HL-60 (cell line): Measurements from ENCODE around the gene GRIK2.

ENCODE experiments used
- DNase-seq, 2 experiments: peaks; one replicate each; pipeline ENCODE4 v3.0.0-alpha.2; 2010 to 2020; ENCODE audit warnings: low read depth in 1 of 2, low spot score in 1 of 2
- H3K27ac ChIP-seq: fragments of 250-450 bp; sonication (Bioruptor Pico); replicated peaks from 2 replicates; pipeline ENCODE4 v1.5.1; 2020; ENCODE audit warnings: mild to moderate bottlenecking, moderate library complexity
- H3K27me3 ChIP-seq: fragments of 250-450 bp; sonication (Bioruptor Pico); 2 replicates; pipeline ENCODE4 v1.5.1; 2021; ENCODE audit warnings: mild to moderate bottlenecking, moderate library complexity; ENCODE audit not compliant: insufficient read depth, poor library complexity, severe bottlenecking
- H3K4me3 ChIP-seq: replicated peaks from 2 replicates; pipeline ENCODE4 v1.5.1; 2011; ENCODE audit warnings: mild to moderate bottlenecking, control low read depth, low read length; ENCODE audit not compliant: insufficient read depth
- GABPA ChIP-seq: IDR thresholded peaks from 2 replicates; pipeline ENCODE4 v1.6.1; 2012; ENCODE audit warnings: low read depth
- POLR2AphosphoS5 ChIP-seq: IDR thresholded peaks from 2 replicates; pipeline ENCODE4 v1.6.1; 2012; ENCODE audit warnings: low read depth
- SPI1 ChIP-seq: IDR thresholded peaks from 2 replicates; pipeline ENCODE4 v1.6.1; 2012; ENCODE audit warnings: low read depth, mild to moderate bottlenecking, borderline replicate concordance
- TF ChIP-seq, protein P1 (sequence below): IDR thresholded peaks from 2 replicates; pipeline ENCODE4 v1.6.1; 2012; ENCODE audit warnings: low read depth; ENCODE audit not compliant: insufficient replicate concordance
- TF ChIP-seq, protein P2 (sequence below): IDR thresholded peaks from one replicate; pipeline ENCODE4 v1.5.1; 2011; ENCODE audit warnings: low read length, control low read depth, inconsistent platforms; ENCODE audit not compliant: insufficient read depth

GRIK2 gene

DNA sequence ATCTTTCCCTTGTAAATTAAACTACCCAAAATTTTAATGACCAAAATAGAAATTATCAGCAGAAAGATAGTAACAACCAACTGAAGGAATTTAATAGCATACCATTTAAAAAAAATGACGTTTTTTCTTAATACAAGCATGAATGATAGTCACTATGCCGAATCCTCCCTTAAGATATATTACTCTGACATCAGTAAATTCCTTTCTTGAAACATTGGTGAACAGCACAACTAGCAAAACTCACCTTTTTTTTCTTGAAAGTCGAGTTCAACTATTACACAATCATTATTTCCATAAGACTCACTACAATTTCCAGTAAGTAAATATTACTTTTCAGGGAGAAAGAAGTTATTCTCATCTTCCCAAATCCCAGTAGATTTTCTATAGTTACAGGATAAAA, 433.2 kb downstream of the GRIK2 start:
- H3K27me3 ChIP-seq, result no peaks in the 10 kb centered on the region
- TF ChIP-seq, protein P1, sequence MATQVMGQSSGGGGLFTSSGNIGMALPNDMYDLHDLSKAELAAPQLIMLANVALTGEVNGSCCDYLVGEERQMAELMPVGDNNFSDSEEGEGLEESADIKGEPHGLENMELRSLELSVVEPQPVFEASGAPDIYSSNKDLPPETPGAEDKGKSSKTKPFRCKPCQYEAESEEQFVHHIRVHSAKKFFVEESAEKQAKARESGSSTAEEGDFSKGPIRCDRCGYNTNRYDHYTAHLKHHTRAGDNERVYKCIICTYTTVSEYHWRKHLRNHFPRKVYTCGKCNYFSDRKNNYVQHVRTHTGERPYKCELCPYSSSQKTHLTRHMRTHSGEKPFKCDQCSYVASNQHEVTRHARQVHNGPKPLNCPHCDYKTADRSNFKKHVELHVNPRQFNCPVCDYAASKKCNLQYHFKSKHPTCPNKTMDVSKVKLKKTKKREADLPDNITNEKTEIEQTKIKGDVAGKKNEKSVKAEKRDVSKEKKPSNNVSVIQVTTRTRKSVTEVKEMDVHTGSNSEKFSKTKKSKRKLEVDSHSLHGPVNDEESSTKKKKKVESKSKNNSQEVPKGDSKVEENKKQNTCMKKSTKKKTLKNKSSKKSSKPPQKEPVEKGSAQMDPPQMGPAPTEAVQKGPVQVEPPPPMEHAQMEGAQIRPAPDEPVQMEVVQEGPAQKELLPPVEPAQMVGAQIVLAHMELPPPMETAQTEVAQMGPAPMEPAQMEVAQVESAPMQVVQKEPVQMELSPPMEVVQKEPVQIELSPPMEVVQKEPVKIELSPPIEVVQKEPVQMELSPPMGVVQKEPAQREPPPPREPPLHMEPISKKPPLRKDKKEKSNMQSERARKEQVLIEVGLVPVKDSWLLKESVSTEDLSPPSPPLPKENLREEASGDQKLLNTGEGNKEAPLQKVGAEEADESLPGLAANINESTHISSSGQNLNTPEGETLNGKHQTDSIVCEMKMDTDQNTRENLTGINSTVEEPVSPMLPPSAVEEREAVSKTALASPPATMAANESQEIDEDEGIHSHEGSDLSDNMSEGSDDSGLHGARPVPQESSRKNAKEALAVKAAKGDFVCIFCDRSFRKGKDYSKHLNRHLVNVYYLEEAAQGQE, result no peak
- no peak for TF ChIP-seq POLR2AphosphoS5
- DNase-seq, result no peak
- no peak overlapping the region for H3K4me3 ChIP-seq
- no peak overlapping the region for H3K27ac ChIP-seq

DNA sequence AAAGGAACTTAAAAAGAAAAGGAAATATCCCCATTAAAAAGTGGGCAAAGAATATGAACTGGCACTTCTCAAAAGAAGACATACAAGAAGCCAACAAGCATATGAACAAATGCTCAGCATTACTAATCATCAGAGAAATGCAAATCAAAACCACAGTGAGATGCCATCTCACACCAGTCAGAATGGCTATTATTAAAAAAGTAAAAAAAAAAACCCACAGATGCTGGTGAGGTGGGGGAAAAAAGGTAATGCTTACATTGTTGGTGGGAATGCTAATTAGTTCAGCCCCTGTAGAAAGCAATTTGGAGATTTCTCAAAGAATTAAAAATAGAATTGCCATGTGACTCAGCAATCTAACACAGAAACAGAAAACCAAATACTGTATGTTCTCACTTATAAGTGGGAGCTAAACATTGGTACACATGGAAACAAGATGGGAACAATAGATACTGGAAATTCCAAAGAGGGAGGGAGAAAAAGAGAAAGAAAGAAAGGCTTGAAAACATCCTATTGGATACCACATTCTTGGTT, 437.1 kb downstream of the GRIK2 start:
- no peak for TF ChIP-seq GABPA
- TF ChIP-seq SPI1, result no peak
- TF ChIP-seq, protein P2, sequence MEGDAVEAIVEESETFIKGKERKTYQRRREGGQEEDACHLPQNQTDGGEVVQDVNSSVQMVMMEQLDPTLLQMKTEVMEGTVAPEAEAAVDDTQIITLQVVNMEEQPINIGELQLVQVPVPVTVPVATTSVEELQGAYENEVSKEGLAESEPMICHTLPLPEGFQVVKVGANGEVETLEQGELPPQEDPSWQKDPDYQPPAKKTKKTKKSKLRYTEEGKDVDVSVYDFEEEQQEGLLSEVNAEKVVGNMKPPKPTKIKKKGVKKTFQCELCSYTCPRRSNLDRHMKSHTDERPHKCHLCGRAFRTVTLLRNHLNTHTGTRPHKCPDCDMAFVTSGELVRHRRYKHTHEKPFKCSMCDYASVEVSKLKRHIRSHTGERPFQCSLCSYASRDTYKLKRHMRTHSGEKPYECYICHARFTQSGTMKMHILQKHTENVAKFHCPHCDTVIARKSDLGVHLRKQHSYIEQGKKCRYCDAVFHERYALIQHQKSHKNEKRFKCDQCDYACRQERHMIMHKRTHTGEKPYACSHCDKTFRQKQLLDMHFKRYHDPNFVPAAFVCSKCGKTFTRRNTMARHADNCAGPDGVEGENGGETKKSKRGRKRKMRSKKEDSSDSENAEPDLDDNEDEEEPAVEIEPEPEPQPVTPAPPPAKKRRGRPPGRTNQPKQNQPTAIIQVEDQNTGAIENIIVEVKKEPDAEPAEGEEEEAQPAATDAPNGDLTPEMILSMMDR, result no peak
- TF ChIP-seq POLR2AphosphoS5, result no peak
- TF ChIP-seq, protein P1, result no peak
- Histone ChIP-seq H3K27ac (no peak overlapping the region), H3K4me3 (no peak overlapping the region), H3K27me3 (no peaks in the 10 kb centered on the region)
- no peak for DNase-seq

DNA sequence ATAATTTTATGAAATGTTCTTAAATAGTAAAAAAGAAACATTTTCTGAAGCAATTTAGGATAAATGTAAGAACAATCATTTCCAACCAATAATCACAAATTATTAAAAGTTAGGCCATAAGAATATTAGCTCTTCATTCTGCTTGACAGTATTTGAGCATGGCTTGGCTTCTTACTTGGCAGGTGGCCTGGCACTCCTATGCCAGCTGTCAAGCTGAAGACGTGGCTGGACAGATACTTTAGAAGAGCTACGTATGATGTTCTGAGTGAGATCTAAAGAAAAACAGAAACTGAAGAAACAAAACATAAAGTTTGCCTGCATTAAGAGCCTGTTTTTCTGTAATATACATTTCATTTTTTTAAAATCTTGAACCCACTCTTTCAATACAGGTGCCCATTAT, 438.9 kb downstream of the GRIK2 start:
- no peaks in the 10 kb centered on the region for H3K27me3 ChIP-seq
- no peak for DNase-seq
- H3K27ac ChIP-seq, result no peak overlapping the region
- H3K4me3 ChIP-seq, result no peak overlapping the region
- TF ChIP-seq, protein P1, result no peak
- TF ChIP-seq SPI1 (no peak), GABPA (no peak), POLR2AphosphoS5 (no peak)
- TF ChIP-seq, protein P2, result no peak
